HepG2 (cell line): ENCODE data around the gene COX10. TPM values are rescaled to one million over a fixed set of nuclear protein-coding genes. Genes with fewer than 3 reads are reported as not detected.

Source experiments
- ATF7-NPFF ChIP-seq: sonication (generic); formaldehyde crosslinking; IDR thresholded peaks from 2 replicates; pipeline ENCODE4 v1.8.1; 2023; ENCODE audit warnings: mild to moderate bottlenecking, low read depth, missing genetic modification reagents, moderate library complexity
- BATF2 ChIP-seq: sonication (generic); formaldehyde crosslinking; IDR thresholded peaks from 2 replicates; pipeline ENCODE4 v1.8.0; 2022; ENCODE audit warnings: mild to moderate bottlenecking, missing genetic modification reagents, moderate library complexity
- DDIT3 ChIP-seq: sonication (generic); formaldehyde crosslinking; IDR thresholded peaks from 2 replicates; pipeline ENCODE4 v1.4.0; 2020; ENCODE audit warnings: mild to moderate bottlenecking, missing genetic modification reagents
- DNMT3B ChIP-seq: conservative IDR thresholded peaks from 2 replicates; pipeline ENCODE4 v1.6.1; 2016; ENCODE audit warnings: missing biosample characterization, control low read depth
- ERF ChIP-seq: IDR thresholded peaks from 2 replicates; pipeline ENCODE4 v1.6.1; 2018; ENCODE audit warnings: missing biosample characterization, missing genetic modification reagents
- FIP1L1 ChIP-seq: fragments of 200-400 bp; formaldehyde crosslinking; IDR thresholded peaks from 2 replicates; pipeline ENCODE4 v1.6.1; 2018; ENCODE audit warnings: low read depth, mild to moderate bottlenecking, low read length, moderate library complexity, borderline replicate concordance; ENCODE audit not compliant: insufficient read depth
- GTF3A ChIP-seq: sonication (generic); formaldehyde crosslinking; conservative IDR thresholded peaks from 2 replicates; pipeline ENCODE4 v1.4.0; 2020; ENCODE audit warnings: mild to moderate bottlenecking, missing genetic modification reagents
- IKZF4 ChIP-seq: sonication (generic); formaldehyde crosslinking; IDR thresholded peaks from 2 replicates; pipeline ENCODE4 v1.5.1; 2020; ENCODE audit warnings: borderline replicate concordance, mild to moderate bottlenecking, low read depth, missing genetic modification reagents; ENCODE audit errors: not compliant biosample characterization
- KMT2B ChIP-seq: IDR thresholded peaks from 2 replicates; pipeline ENCODE4 v1.6.1; 2016; ENCODE audit warnings: missing genetic modification reagents, missing compliant biosample characterization
- MAFF ChIP-seq: IDR thresholded peaks from 2 replicates; pipeline ENCODE4 v1.6.1; 2011; ENCODE audit warnings: low read depth, low read length, improper control_type of control experiment
- NFKB2 ChIP-seq: sonication (generic); formaldehyde crosslinking; IDR thresholded peaks from 2 replicates; pipeline ENCODE4 v1.4.0; 2020; ENCODE audit warnings: missing genetic modification reagents, borderline replicate concordance
- NFYB ChIP-seq: sonication (generic); formaldehyde crosslinking; IDR thresholded peaks from 2 replicates; pipeline ENCODE4 v1.4.0; 2020; ENCODE audit warnings: missing genetic modification reagents
- POGZ ChIP-seq: sonication (generic); formaldehyde crosslinking; IDR thresholded peaks from 2 replicates; pipeline ENCODE4 v1.4.0; 2020; ENCODE audit warnings: mild to moderate bottlenecking, missing genetic modification reagents
- SOX6 ChIP-seq, 2 experiments: fragments of 450-650 bp in 1 of 2; sonication (generic) in 1 of 2; formaldehyde crosslinking in 1 of 2; IDR thresholded peaks; 2 replicates each; pipeline versions ENCODE4 v1.4.0 to v1.6.1; 2017 to 2020; ENCODE audit warnings: antibody characterized with exemption in 1 of 2, mild to moderate bottlenecking in 1 of 2, missing genetic modification reagents in 1 of 2
- ZKSCAN8 ChIP-seq: IDR thresholded peaks from 2 replicates; pipeline ENCODE4 v1.6.1; 2016; ENCODE audit warnings: borderline replicate concordance, missing genetic modification reagents, missing compliant biosample characterization
- ZNF235 ChIP-seq: sonication (generic); formaldehyde crosslinking; IDR thresholded peaks from 2 replicates; pipeline ENCODE4 v1.8.1; 2023; ENCODE audit warnings: mild to moderate bottlenecking, missing genetic modification reagents, borderline replicate concordance
- ZNF331 ChIP-seq: sonication (generic); formaldehyde crosslinking; IDR thresholded peaks from 2 replicates; pipeline ENCODE4 v1.4.0; 2020; ENCODE audit warnings: missing genetic modification reagents
- ZNF749 ChIP-seq: sonication (generic); formaldehyde crosslinking; IDR thresholded peaks from 2 replicates; pipeline ENCODE4 v1.8.0; 2022; ENCODE audit warnings: mild to moderate bottlenecking, missing genetic modification reagents, moderate library complexity, borderline replicate concordance
- ZNF761 ChIP-seq: sonication (generic); formaldehyde crosslinking; conservative IDR thresholded peaks from 2 replicates; pipeline ENCODE4 v1.4.0; 2020; ENCODE audit warnings: mild to moderate bottlenecking, missing genetic modification reagents
- ZNF879 ChIP-seq: sonication (generic); formaldehyde crosslinking; IDR thresholded peaks from 2 replicates; pipeline ENCODE4 v1.8.1; 2023; ENCODE audit warnings: missing genetic modification reagents
- ZSCAN29 ChIP-seq: sonication (generic); formaldehyde crosslinking; conservative IDR thresholded peaks from 2 replicates; pipeline ENCODE4 v1.4.0; 2020; ENCODE audit warnings: mild to moderate bottlenecking, missing genetic modification reagents
- polyA plus RNA-seq, 8 experiments: library from polyadenylated mRNA; depleted of rRNA in 3 of 8; stranded (reverse) in 7 of 8; unstranded in 1 of 8; fragments of >200 nt; fragmentation: Illumina TruSeq in 4 of 8; extraction: Trizol in 4 of 8; gene quantifications; 2 replicates each; pipeline versions ENCODE4 v1.2.1 to v1.2.3, GENCODE V29; 2011 to 2016; ENCODE audit warnings: low read depth in 4 of 8, missing spikeins in 1 of 8, mixed read lengths in 1 of 8; ENCODE audit not compliant: insufficient read depth in 1 of 8
- total RNA-seq, 5 experiments: library from RNA; depleted of rRNA; stranded (reverse); fragments of >200 nt; fragmentation: Illumina TruSeq; extraction: Trizol; gene quantifications; 2 replicates each; pipeline ENCODE4 v1.2.3, GENCODE V29; 2016; ENCODE audit warnings: low read depth in 1 of 5
- TF ChIP-seq, protein P1 (sequence below): sonication (generic); formaldehyde crosslinking; IDR thresholded peaks from 2 replicates; pipeline ENCODE4 v1.4.0; 2020; ENCODE audit warnings: mild to moderate bottlenecking, missing genetic modification reagents
- TF ChIP-seq, protein P2 (sequence below): IDR thresholded peaks from 2 replicates; pipeline ENCODE4 v1.6.1; 2016
- TF ChIP-seq, protein P3 (sequence below): sonication (generic); formaldehyde crosslinking; IDR thresholded peaks from 2 replicates; pipeline ENCODE4 v1.5.0; 2020; ENCODE audit warnings: mild to moderate bottlenecking, missing genetic modification reagents
- TF ChIP-seq, protein P4 (sequence below): sonication (generic); formaldehyde crosslinking; conservative IDR thresholded peaks from 2 replicates; pipeline ENCODE4 v1.8.1; 2023; ENCODE audit warnings: missing genetic modification reagents

COX10 gene
- total and polyA plus RNA-seq, 2 of the 13 experiments (the other 11 are each of a cell fraction or from before 2014, with no cell fraction given): 13.9 to 20.1 TPM

GRCh38 chr17:14156689-14157088, 87.4 kb downstream of the COX10 start (continued):
- TF ChIP-seq ZNF331 (CRISPR knock-in tag): no peak
- no peak for TF ChIP-seq DNMT3B (CRISPR knock-in tag)
- no peak for TF ChIP-seq ZNF879
- TF ChIP-seq IKZF4 (CRISPR knock-in tag): no peak
- TF ChIP-seq FIP1L1: no peak
- TF ChIP-seq KMT2B: no peak
- TF ChIP-seq NFYB (CRISPR knock-in tag): no peak
- peak; percentile 88 for TF ChIP-seq ZSCAN29
- TF ChIP-seq POGZ (CRISPR knock-in tag): peak; percentile 68
- TF ChIP-seq, protein P1, sequence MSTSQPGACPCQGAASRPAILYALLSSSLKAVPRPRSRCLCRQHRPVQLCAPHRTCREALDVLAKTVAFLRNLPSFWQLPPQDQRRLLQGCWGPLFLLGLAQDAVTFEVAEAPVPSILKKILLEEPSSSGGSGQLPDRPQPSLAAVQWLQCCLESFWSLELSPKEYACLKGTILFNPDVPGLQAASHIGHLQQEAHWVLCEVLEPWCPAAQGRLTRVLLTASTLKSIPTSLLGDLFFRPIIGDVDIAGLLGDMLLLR (CRISPR knock-in tag): no peak
- no peak for TF ChIP-seq ATF7-NPFF (CRISPR knock-in tag)
- no peak for TF ChIP-seq BATF2
- TF ChIP-seq, protein P2, sequence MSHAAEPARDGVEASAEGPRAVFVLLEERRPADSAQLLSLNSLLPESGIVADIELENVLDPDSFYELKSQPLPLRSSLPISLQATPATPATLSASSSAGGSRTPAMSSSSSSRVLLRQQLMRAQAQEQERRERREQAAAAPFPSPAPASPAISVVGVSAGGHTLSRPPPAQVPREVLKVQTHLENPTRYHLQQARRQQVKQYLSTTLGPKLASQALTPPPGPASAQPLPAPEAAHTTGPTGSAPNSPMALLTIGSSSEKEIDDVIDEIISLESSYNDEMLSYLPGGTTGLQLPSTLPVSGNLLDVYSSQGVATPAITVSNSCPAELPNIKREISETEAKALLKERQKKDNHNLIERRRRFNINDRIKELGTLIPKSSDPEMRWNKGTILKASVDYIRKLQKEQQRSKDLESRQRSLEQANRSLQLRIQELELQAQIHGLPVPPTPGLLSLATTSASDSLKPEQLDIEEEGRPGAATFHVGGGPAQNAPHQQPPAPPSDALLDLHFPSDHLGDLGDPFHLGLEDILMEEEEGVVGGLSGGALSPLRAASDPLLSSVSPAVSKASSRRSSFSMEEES (CRISPR knock-in tag): peak; percentile 55; the same call in 1 of the 2 replicates
- TF ChIP-seq, protein P3, sequence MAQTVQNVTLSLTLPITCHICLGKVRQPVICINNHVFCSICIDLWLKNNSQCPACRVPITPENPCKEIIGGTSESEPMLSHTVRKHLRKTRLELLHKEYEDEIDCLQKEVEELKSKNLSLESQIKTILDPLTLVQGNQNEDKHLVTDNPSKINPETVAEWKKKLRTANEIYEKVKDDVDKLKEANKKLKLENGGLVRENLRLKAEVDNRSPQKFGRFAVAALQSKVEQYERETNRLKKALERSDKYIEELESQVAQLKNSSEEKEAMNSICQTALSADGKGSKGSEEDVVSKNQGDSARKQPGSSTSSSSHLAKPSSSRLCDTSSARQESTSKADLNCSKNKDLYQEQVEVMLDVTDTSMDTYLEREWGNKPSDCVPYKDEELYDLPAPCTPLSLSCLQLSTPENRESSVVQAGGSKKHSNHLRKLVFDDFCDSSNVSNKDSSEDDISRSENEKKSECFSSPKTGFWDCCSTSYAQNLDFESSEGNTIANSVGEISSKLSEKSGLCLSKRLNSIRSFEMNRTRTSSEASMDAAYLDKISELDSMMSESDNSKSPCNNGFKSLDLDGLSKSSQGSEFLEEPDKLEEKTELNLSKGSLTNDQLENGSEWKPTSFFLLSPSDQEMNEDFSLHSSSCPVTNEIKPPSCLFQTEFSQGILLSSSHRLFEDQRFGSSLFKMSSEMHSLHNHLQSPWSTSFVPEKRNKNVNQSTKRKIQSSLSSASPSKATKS (CRISPR knock-in tag): no peak
- peak; percentile 49 for TF ChIP-seq MAFF
- TF ChIP-seq GTF3A (CRISPR knock-in tag): no peak
- no peak for TF ChIP-seq DDIT3 (CRISPR knock-in tag)
- no peak for TF ChIP-seq NFKB2 (CRISPR knock-in tag)
- no peak for TF ChIP-seq SOX6 (IDR thresholded peaks at IDR 0.05)
- TF ChIP-seq SOX6 (CRISPR knock-in tag; IDR thresholded peaks at IDR 0.05): peak; percentile 44; the same call in 1 of the 2 replicates
- no peak for TF ChIP-seq ZKSCAN8
- TF ChIP-seq ZNF749 (CRISPR knock-in tag): no peak
- TF ChIP-seq ZNF235 (CRISPR knock-in tag): no peak
- TF ChIP-seq, protein P4, sequence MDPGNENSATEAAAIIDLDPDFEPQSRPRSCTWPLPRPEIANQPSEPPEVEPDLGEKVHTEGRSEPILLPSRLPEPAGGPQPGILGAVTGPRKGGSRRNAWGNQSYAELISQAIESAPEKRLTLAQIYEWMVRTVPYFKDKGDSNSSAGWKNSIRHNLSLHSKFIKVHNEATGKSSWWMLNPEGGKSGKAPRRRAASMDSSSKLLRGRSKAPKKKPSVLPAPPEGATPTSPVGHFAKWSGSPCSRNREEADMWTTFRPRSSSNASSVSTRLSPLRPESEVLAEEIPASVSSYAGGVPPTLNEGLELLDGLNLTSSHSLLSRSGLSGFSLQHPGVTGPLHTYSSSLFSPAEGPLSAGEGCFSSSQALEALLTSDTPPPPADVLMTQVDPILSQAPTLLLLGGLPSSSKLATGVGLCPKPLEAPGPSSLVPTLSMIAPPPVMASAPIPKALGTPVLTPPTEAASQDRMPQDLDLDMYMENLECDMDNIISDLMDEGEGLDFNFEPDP (CRISPR knock-in tag): no peak
- no peak for TF ChIP-seq ZNF761 (CRISPR knock-in tag)
- no peak for TF ChIP-seq ERF (CRISPR knock-in tag)
